Brain microvascular endothelial cell (primary cell): ENCODE results near the gene DKK3.

ENCODE experiments used
- DNase-seq: peaks from one replicate; pipeline ENCODE4 v3.0.0-alpha.2; 2020
- H3K27ac ChIP-seq: fragments of 250-450 bp; sonication (Bioruptor Pico); 2 replicates; pipeline ENCODE4 v1.5.1; 2020; ENCODE audit warnings: mild to moderate bottlenecking, moderate library complexity
- H3K27me3 ChIP-seq: fragments of 250-450 bp; sonication (Bioruptor Pico); replicated peaks from 2 replicates; pipeline ENCODE4 v1.5.1; 2020; ENCODE audit warnings: mild to moderate bottlenecking
- H3K36me3 ChIP-seq: fragments of 250-450 bp; sonication (Bioruptor Pico); replicated peaks from 2 replicates; pipeline ENCODE4 v1.5.1; 2020; ENCODE audit warnings: mild to moderate bottlenecking
- H3K4me3 ChIP-seq: 2 replicates; pipeline ENCODE4 v1.5.1; 2011; ENCODE audit warnings: low read depth, mild to moderate bottlenecking, control low read depth, low read length, moderate library complexity
- in situ Hi-C: cut with HindIII; loops from 2 replicates; pipeline ENCODE4 v1.10.0; 2017; ENCODE audit warnings: low sequenced_read_pairs, low pct_ligation_motif_present
- TF ChIP-seq, protein P1 (sequence below): IDR thresholded peaks from 2 replicates; pipeline ENCODE4 v1.5.1; 2011; ENCODE audit warnings: low read depth, mild to moderate bottlenecking, moderate library complexity, low read length, control low read depth, inconsistent platforms; ENCODE audit errors: missing control alignments

The DKK3 gene

DNA sequence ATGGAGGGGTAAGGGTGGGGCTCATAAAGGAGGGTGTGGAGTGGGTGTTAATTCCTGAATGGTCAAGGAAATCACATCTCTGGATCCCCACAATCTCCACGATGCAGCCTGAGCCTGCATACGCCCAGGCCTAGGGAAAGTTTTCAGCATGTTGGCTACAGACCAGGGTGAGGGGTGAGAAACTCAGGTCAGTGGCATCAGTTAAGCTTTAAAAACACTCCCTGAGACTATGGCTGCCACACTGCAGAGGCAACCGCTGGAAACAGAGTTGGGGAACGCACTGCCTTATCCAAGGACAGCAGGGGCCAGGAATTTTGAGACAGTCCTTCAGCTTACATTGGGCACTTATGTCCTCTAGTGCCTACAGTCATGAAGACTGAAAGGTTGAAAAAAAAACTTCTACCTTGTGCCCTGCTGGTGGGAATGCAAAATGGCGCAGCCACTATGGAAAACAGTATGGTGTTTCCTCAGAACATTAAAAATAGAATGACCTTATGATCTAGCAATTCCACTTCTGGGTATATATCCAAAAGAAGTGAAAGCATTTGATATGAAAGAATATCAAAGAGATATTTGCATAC, 19.7 kb downstream of the DKK3 start:
- peak overlapping the region; percentile 76 for H3K27ac ChIP-seq
- TF ChIP-seq, protein P1, sequence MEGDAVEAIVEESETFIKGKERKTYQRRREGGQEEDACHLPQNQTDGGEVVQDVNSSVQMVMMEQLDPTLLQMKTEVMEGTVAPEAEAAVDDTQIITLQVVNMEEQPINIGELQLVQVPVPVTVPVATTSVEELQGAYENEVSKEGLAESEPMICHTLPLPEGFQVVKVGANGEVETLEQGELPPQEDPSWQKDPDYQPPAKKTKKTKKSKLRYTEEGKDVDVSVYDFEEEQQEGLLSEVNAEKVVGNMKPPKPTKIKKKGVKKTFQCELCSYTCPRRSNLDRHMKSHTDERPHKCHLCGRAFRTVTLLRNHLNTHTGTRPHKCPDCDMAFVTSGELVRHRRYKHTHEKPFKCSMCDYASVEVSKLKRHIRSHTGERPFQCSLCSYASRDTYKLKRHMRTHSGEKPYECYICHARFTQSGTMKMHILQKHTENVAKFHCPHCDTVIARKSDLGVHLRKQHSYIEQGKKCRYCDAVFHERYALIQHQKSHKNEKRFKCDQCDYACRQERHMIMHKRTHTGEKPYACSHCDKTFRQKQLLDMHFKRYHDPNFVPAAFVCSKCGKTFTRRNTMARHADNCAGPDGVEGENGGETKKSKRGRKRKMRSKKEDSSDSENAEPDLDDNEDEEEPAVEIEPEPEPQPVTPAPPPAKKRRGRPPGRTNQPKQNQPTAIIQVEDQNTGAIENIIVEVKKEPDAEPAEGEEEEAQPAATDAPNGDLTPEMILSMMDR: peak; percentile 46
- in situ Hi-C loops: no loop called here
- H3K36me3 ChIP-seq: no peaks in the 10 kb centered on the region
- H3K4me3 ChIP-seq: no peak overlapping the region
- no peak for DNase-seq
- no peaks in the 10 kb centered on the region for H3K27me3 ChIP-seq

DNA sequence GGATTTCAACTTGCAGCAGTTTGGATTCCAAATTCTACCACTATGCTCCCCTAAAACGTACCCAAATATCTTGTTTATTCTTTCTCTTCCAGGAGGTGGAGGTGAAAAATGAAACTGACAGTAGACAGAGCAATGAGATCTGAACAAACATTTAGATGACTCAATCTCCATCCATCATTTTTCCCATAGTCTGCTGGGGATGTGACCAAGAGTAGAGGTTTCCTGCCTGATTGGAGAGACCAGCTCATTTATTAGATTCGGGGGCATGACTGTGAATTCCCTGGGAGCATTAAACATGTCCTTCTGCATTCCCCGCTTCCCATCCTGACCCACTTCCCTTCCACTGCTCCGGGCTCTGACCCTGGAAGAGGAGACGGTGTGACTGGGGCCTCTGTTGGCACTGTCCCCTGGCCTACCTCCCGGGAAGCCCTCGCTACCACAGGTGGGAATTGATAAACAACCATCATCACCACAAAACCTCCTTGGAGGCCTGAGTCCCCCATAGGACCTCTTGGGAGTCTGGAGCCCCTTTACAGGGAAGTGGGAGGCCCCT, 20.3 kb downstream of the DKK3 start:
- peak overlapping the region; percentile 76 for H3K27ac ChIP-seq
- in situ Hi-C loops: no loop called here
- H3K36me3 ChIP-seq: no peaks in the 10 kb centered on the region
- peak; percentile 72 for DNase-seq
- no peaks in the 10 kb centered on the region for H3K27me3 ChIP-seq
- TF ChIP-seq, protein P1: no peak
- no peak overlapping the region for H3K4me3 ChIP-seq

DNA sequence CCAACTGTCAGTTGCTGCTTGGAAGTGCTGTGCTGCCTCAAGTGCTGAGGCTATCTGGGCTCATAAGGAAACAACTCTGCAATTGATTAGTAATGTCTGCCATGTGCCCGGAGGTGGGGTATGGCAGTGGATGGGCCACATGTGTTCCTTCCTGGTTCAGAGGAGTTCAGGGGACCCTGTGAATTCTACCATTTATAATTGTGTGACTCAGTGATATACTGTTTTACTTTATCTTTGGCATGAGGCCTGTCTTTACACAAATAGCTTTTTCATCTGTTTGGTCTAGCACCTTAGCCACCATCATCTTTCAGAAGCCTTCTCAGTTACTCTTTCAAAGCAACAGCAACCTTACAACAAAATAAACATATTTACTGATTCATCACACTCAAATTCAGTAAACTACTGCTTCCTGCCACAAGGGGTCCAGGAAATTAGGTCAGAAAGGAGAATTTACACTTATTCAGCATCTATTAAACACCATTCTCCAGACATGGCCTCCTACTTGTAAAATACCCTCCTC, 20.9 kb downstream of the DKK3 start:
- TF ChIP-seq, protein P1: peak; percentile 47
- Histone ChIP-seq H3K27me3 (no peaks in the 10 kb centered on the region), H3K27ac (peak overlapping the region; percentile 76), H3K36me3 (no peaks in the 10 kb centered on the region), H3K4me3 (no peak overlapping the region)
- DNase-seq: peak; percentile 56
- in situ Hi-C loops: no loop called here

DNA sequence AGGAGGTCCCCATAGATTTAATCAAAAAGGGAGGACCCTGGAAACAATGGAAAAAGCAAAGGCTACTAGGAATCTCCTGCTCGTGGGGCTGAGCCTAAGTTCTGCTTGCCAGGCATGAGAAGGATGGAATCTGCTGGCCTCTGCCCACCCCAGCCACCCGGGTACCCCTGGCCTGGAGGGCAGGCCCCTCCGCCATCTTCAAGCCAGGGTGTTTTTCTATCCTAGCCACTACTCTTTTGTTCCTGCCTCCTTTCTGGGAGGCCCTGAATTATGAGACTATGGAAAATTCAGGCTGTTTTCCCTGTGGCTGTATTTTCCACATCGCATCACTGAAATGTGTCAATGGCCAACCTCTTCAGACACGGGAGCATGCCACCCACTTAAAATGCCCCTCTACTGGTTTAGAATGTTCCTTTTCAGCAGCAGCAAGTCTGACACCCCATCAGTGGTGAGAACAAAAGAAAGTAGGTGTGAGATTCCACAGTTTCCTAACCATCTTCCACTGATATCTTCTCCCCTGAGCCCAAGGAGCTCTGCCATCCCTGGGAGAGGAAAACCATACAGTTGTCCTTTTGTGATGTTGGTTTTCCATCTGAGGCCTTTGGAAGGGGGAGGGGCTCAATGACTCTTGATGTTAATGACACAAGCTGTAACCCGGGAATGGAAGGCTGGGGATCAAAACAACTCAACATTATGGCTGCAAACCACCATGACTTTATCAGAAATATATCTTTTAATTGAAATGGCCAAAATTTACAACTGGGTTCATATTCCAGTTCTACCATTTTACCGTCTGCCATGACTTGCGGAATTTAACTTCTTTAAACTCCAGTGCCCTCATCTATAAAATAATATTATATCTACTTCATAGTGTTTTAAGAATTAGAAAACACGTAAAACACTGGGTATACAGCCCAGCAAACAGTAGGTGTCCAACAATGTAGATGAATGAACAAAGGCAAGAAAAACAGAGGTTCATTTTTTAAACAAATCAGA, 22.2 kb downstream of the DKK3 start:
- in situ Hi-C loops: no loop called here
- Histone ChIP-seq H3K27me3 (no peaks in the 10 kb centered on the region), H3K36me3 (no peaks in the 10 kb centered on the region), H3K27ac (peak overlapping the region; percentile 46), H3K4me3 (no peak overlapping the region)
- DNase-seq: no peak
- TF ChIP-seq, protein P1: no peak

DNA sequence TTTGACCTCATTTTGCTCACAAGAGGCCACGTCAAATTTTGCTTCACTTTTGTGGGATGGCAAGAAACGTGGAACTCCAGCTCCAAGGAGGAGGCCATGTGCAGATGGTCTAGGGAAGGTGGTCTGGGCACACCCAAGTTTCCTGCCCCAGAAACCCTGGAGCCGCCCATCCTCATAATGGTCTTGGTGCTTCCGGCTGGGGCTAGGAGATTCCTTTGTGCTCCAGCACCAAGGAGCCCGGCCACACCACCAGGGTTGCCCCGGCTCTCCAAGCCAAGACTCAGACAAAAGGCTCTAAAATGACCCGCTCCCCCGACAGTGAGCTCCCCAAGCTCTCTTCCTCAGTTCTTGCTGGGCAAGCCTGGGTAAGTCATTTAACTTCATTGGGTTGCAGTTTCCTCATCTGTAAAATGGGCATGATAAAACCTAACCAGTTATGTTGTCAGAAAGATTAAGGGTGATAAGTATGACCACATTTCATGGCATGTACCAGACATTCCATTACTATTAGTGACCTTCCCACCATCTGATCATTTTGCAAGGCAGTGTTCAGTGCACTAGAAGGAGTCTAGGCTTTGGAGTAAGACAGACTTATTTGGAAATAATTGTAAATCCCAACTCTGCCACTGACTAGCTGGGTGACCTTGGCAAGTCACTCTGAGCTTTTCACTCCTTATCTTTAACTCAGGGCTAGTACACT, 23.3 kb downstream of the DKK3 start:
- Histone ChIP-seq H3K27ac (peak overlapping the region; percentile 46), H3K27me3 (no peaks in the 10 kb centered on the region), H3K36me3 (no peaks in the 10 kb centered on the region), H3K4me3 (no peak overlapping the region)
- in situ Hi-C loops: no loop called here
- peak; percentile 64 for DNase-seq
- TF ChIP-seq, protein P1: no peak
